HT-29 (cell line): ENCODE data around the gene VLDLR. TPM values are rescaled to one million over a fixed set of nuclear protein-coding genes. Genes with fewer than 3 reads are reported as not detected.
"Not testable (repeated sequence)": the region's sequence is repeated elsewhere in the genome, so short reads cannot be mapped to it uniquely, and the experiment has no call there.

Experiments
- DNase-seq: peaks from one replicate; pipeline ENCODE4 v3.0.0-alpha.2; 2015; ENCODE audit warnings: low spot score
- total RNA-seq: library from RNA; depleted of rRNA; stranded (reverse); fragments of >200 nt; shearing (Covaris generic); gene quantifications from 2 replicates; pipeline ENCODE4 v1.2.3, GENCODE V29; 2014

The VLDLR gene
- total RNA-seq, 1 experiment from 2014 or later = 2.0 TPM

DNA sequence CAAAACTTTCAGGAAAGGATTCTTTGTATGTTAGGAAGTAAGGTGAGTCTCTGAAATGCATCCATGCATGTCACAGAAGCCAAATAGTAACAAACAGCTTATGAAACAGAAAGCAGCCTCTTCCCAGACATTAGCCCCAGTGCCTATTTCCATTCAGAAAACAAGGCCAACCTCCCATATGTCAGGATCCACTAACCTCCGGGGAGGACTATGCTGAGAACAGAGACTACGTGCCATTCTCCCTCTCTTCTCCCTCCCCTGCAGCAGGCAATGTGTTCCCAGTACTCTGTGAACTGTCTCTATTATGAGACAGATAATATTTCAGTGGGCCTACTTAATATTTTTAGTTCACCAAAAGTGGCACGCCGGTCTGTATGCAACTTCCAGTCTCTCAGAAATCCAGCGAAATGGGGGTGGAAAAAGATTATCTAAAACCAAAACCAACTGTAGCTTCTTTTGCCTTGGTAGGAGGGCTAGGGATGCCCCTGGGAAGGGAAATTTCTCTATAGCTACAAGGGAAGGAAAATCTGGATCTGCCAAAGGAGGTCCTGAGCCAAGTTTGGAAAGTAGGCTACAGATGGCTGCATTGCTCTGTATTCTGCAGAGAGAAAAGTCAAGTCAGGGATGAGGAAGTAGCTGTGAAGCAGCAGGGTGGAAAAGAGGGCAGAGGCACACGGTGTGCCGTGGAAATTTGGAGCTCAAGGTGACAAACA, 42.0 kb downstream of the VLDLR start:
- no peak for DNase-seq

DNA sequence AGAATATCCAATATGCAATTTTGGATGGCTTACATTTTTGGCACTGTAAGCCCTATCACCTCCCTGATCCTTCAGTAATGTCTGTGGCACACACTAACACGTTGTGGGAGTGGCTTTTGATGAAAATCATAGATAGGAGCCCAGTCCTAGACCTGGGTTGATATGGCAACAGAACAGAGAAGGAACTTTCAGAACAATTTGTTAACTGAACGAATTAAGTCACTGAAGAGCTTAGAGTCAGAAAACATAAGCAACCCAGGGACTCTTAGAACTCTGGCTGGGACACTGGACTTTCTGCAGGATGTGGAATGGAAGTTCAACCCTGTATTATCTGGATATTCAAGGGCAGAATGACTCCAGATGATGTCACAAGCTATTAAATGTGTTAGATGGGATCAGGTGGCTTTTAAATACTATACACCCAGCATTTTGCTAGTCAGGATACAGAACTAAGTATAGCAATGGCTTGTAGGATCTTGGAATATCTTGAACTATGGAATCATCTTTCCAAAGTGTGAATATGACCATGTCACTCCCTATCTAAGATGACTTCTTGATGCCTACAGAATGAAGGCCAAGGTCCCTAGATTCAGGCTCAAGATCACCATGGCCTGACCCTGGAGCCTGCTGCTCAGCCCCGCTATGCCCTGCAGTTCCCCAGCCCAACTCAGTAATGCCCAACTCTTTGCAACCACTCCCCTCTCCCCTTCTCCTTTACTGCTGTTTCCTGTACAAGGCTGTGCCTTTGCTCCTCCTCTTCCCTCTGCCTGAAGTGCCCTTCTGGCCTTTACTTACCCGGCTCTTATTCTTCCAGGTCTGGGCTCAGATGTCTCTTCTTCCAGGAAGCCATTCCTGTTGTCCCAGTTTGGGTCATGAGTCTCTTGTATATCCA, 42.8 kb downstream of the VLDLR start:
- DNase-seq = no peak

DNA sequence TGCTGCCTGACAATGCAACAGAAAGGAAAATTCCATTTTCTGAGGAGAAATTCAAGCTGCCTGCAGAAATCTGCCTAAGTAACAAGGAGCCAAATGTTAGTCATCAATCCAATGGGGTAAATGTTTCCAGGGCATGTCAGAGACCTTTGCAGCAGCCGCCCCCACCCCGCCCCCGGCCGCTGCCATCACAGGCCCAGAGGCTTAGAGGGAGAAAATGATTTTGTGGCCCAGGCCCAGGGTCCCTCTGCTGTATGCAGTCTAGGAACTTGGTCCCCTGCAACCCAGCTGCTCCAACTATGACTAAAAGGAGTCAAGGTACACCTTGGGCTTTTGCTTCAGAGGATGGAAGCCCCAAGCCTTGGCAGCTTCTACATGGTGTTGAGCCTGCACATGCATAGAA, 45.0 kb downstream of the VLDLR start:
- DNase-seq = no peak

DNA sequence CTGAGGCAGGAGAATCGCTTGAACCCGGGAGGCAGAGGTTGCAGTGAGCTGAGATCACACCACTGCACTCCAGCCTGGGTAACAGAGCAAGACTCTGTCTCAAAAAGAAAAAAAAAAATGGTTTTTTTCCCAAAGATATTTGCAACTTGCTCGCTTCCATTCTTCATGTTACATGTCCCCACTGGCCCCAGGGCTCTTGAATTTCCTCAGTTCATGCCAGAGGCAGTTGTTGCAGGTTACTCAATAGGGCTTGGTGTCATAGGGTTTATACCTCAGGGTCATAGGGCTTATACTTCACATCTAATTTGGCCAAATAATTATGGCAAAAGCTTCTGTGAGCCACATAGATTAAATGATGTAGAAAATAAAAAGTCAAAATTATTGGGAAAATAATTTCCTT, 51.6 kb downstream of the VLDLR start:
- DNase-seq = no peak

DNA sequence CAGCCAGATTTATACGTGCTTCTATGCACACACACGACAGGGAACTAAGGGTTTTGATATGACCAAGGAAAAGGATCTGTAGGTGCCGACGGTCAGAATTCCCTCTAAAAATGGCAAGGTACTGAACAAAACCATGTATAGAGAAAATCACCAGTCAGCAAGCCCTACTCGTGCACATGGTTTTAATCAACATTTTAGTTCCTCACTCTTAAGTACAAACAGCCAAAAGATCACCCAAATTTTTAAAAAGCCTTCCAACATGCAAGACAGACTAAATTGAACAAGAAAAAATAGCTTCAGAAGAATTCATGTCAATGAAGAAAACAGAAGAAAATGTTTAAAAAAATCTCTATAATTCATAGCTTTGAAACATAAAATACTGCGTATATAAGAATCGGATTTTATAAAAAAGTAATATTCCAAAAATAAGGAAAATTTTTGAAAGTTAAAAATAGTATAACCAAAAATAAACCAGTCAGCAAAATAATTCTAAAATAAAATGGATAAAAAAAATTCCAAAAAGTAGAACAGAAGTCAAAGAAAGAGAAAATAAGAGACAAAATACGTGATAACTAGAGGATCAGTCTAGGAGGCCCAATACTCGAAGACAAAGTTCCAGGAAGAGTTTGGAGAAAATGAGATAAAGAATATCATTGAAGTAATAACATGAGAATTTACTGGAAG, 52.7 kb downstream of the VLDLR start:
- DNase-seq = no peak

DNA sequence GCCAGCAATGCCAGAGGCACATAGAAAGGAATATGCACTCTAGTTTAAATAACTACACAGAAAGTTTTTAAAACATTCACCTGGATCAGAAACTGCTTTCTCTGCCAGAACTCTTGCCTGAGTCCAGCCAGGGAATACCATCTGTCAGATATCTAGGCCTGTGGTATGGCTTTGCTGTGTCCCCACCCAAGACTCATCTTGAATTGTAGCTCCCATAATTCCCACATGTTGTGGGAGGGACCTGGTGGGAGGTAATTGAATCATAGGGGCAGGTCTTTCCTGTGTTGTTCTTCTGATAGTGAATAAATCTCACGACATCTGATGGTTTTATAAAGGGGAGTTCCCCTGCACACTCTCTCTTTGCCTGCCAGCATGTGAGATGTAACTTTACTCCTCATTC, 54.2 kb downstream of the VLDLR start:
- no peak for DNase-seq

DNA sequence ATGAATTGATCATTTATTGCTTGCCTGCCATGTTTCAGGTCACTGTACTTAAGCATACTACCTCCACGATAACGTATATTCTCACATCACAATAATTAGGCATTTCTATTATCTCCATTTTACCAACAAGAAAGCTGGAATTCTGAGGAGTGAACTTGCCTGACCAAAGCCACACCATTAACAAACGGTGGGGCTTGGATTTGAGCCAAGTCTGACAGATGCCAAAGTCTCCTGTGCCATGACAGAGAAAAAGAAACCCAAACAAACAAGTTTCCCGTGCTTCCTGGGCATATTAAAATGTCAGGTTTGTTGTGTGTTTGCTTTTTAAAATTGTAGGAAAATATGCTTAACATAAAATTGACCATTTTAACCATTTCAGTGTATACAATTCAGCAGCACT, 54.9 kb downstream of the VLDLR start:
- DNase-seq = peak; percentile 30

DNA sequence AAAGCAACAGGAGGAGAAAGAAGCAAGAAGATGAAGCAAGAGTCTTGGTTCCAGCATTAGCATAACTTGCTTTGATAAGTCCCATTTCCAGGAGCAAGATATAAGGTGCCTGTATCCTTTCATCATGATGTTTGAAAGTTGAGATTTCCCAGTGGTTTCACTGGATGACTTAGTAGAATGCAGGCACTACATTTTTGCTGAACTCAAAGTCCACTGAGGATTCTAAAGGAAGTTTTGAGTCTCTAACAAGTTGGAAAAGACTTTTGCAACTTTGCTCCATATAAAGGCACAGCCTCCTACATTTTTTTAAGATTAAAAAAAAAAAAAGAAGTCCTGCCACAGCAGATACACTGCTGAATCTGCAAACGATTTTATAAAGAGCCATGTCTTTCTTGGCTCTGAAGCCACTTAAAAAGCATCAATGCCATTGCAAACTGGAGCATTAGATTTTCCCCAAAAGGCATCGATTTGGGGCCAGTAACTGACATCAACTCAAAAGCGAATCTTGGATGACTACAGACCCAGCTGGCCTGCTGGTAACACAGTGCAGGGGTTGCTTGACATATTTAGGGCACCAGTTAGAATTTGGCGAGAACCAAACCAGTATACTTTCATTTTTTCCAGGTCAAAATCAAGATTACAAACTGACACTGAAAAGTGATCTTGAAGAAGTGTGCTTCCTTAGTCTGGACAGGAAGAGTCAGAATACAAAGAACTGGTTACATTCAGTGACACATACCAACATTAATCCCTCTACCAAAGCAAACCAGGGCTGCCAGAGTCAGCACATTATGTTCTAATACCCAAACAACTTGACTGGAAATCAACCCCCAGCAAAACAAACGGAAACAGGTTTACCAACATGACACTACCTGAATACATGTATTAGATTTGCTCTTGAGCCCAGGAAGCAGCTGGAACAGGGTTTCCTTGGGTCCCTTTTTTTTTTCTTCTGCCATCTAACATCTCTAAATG, 56.6 kb downstream of the VLDLR start:
- no peak for DNase-seq

DNA sequence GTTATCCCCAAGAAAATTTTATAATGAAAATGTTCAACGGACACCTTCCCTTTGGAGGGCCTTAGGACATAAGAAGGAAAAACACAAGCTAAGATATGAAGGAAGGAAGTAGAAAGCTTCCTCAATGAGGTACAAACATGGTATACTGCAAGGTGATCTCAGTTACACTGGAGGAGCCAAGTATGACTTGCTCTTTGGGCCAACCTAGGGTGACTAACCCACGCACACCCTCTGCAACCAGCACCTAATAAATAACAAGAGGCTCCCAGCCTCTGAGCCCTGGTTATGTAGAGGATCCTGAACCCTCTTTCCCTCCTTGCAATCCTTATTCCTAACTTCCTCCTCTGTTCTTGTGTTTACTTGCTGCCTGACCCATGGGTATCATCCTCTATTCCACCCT, 57.4 kb downstream of the VLDLR start:
- DNase-seq = no peak

DNA sequence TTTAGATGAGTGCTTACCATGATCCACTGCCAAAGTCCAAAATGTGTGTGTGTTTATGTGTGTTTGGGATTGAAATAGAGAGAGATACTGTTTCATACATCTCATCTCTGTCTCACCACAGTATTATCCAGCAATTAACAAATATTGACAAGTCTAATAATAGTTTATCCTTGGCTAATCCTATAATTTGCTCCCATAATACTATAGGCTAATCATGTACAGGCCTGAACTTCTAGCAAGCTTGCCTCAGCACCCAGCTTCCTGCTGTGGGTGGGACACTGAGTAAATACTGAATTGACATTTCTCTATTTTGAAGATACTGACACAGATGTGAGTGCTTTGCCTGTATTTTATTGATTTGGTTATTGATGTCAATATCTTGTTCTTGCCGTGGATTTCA, 60.4 kb downstream of the VLDLR start:
- peak; percentile 12 for DNase-seq

DNA sequence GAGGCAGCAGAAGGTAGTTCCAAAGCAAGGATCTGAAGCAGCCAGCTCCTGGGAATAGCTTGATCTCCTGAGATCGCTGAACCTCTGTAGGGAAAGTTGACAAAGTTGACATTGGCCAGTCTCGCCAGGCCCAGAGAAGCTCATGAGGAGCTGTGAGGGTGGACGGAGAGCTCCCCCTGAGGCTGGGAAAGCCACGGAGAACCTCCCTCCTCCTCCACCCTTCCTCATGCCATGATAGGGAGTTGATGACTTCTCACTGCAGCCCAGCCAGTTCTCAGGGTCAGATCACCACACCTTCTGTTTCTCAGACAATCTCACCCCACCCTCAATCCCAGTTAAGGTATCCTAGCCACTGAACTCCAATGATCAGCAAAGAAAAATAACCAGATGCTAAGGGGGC, 65.3 kb downstream of the VLDLR start:
- DNase-seq = no peak

DNA sequence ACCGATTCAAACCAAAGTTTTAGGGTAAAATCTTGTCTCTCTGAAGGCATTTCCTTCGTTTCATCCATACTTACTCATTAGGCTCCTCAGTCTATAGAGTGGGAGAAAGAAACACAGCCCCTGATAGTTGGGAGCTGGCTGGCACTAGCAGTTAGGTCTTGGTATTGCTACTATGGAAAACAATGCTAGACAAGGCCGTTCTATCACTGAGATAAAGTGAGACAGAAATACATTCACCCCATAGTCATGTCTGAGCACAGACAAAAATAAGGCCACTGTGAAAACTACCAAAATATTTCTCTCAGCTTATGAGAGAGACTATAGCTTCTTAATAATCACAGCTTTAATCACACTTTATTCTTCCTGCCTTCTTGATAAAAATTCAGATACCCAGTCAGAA, 67.0 kb downstream of the VLDLR start:
- DNase-seq = no peak

DNA sequence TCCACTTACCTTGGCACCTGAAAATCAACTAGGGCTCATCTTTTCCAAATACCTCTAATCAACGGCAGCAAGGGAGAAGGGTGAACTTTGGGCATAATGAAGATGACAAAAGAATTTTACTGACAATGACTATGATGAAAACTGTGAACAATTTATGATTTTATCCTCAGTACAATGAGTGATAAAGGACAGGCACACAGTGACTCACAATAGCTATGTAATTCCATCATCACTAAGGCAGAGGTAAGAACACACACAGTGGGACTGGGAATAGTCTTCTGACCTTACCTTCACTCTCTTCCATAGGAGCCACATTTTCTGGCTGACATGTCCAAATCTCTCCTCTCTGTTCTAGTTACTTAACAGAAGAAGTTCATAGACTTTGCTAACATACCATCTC, 69.6 kb downstream of the VLDLR start:
- no peak for DNase-seq

DNA sequence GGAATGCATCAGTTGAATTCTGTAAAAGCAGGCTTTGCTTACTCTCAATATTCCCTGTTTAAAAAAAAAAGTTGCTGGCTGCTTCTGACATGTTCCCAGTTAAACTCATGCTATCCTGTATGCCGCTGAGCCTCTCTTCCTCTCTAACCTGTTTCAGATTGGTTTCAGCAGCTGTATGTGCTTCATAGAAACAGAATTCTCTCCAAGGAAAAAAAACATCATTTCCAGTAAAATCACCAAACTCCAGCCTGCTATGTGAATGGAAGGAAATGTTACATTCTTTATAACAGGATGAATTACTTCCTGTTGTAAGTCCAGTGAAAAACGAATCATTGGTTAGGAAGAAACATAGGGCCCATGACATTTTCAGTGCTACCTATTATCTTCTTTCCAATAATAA, 70.0 kb downstream of the VLDLR start:
- no peak for DNase-seq

DNA sequence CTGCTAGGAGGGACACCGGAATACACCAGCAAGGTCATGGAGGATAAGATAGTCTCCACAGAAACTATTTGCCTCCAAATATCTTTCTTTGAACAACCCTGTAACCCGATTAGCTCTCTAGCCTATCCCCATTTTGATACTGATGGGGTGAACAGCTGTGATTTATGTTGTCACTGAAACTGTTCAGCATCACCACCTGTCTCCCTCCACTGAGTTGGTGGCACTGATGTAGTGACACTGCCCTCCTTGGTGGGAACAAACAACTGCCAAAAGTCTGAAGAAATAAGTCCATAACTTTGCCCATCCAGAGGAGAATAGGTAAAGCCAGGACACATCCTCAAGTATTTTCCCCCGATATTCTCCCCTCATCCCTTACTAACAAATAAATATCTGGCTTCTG, 71.5 kb downstream of the VLDLR start:
- DNase-seq = no peak

DNA sequence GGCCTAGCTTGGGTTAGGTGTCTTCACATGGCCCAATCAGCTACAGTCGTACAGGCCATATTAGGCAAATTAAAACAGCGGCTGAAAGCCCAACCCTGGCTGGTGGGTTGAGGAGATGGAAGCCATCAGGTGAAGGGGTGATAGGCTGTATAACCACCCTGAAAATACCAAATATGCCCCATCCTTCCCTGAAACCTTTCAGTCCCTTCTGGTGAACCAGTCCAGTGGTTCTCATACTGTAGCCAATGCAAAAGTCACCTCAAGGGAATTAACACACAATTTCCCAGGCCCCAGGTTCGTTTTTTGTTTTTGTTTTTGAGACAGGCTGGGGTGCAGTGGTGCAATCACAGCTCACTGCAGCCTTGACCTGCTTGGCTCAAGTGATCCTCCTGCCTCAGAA, 75.9 kb downstream of the VLDLR start:
- no peak for DNase-seq

DNA sequence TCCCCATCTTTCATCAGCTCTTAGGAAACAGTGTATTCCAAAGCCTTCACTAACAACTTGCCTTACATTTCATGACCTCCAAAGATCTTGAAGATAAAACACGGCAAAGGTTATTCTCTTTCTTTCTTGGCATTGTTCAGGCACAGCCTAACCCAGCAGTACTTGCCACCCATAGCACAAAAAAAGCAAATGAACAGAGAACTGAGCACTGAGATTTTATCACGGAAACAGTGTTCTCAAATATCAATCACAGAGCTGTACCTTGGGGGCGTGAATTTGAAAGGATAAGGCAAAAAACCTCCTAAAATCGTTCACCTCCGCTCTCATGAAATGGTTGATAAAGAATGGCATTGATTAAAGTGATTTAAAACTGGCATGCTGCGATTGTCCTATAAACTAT, 78.8 kb downstream of the VLDLR start:
- no peak for DNase-seq

DNA sequence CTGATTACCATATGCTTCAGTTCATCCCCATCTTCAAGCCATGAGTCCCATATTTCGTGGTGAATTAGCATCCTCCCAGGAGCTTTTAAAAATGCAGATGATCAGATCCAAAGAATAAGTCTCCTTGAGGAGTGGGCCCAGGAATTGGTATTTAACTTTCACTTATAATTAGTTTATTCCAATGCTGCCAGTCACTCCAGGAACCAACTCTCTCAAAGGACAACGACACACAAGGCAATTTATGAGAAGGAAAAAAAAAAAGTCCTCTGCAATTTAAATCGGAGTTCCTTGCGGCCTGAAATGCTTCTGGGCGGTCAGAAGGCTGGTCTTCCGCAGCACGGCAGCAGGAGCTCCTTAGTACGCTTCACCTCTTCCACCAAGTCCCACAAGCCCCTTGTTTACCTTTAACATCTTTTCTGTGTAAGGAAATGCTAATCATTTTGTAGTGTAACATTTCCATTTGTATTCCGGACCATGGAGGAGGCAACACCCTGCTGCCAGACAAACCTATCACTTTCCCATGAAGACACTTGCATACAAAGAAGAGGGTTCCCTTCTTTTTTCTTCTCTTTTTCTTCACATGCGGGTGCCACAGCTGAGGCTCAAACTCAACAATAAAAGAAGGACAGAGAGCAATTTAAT, 79.4 kb downstream of the VLDLR start:
- DNase-seq = no peak

DNA sequence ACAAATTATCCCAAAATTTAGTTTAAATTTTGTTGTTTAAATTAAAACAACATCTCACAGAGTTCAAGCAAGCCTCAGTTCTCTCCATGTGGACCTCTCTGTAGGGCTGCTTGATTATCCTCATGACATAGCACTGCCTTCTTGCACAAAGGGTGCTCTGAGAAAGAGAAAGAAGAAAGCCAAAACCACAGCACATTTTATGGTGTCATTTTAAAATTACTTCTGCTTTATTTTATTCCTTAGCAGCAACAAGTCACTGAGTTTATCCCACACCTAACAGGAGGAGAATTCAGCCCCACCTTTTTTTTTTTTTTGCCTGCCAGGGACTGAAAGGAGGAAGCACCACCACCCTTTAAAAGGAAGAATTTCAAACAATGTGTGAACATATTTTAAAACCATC, 82.9 kb downstream of the VLDLR start:
- no peak for DNase-seq

DNA sequence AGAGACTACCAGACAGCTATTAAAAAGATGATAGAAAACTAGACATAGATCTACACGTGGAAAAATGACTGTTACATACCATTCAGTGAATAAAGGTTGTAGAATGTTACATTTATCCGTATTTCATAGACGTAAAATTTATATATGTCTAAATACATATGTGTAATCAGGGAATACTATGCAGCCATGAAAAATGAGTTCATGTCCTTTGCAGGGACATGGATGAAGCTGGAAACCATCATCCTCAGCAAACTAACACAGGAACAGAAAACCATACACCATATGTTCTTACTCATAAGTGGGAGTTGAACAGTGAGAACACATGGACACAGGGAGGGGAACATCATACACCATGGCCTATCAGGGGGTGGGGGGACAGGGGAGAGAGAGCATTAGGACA, 85.7 kb downstream of the VLDLR start:
- not testable (repeated sequence) for DNase-seq
